Fibroblast of gingiva (primary cell): ENCODE data around the gene ABCB11.
"Not testable (repeated sequence)": the region's sequence is repeated elsewhere in the genome, so short reads cannot be mapped to it uniquely, and the experiment has no call there.

Experiments
- DNase-seq: peaks from one replicate; pipeline ENCODE4 v3.0.0-alpha.2; 2011; ENCODE audit warnings: low read depth

The ABCB11 gene

GRCh38 chr2:169042856-169043255, 11.7 kb upstream of the ABCB11 start:
- no peak for DNase-seq

- no peak for DNase-seq
Measured at GRCh38 chr2:169041594-169041993, 10.5 kb upstream of the ABCB11 start.

GRCh38 chr2:169039702-169040101, 8.6 kb upstream of the ABCB11 start:
- no peak for DNase-seq

GRCh38 chr2:169038338-169038757, 7.2 kb upstream of the ABCB11 start:
- no peak for DNase-seq

GRCh38 chr2:169036736-169037440, 5.8 kb upstream of the ABCB11 start:
- no peak for DNase-seq

- no peak for DNase-seq
Measured at GRCh38 chr2:169035887-169036286, 4.8 kb upstream of the ABCB11 start.

- DNase-seq, result no peak
Measured at GRCh38 chr2:169034984-169035544, 3.9 kb upstream of the ABCB11 start.

- DNase-seq, result no peak
Measured at GRCh38 chr2:169034256-169034655, 3.1 kb upstream of the ABCB11 start.

GRCh38 chr2:169029341-169029740, 1.8 kb downstream of the ABCB11 start:
- no peak for DNase-seq

GRCh38 chr2:169027234-169027633, 3.9 kb downstream of the ABCB11 start:
- no peak for DNase-seq

GRCh38 chr2:169026056-169026455, 5.1 kb downstream of the ABCB11 start:
- DNase-seq, result no peak

- DNase-seq, result no peak
Measured at GRCh38 chr2:169023161-169023560, 8.0 kb downstream of the ABCB11 start.

GRCh38 chr2:169018390-169018789, 12.7 kb downstream of the ABCB11 start:
- DNase-seq, result no peak

- DNase-seq, result no peak
Measured at GRCh38 chr2:169015943-169016342, 15.2 kb downstream of the ABCB11 start.

GRCh38 chr2:169014780-169015179, 16.3 kb downstream of the ABCB11 start:
- DNase-seq, result no peak

GRCh38 chr2:169013628-169014026, 17.5 kb downstream of the ABCB11 start:
- DNase-seq, result no peak

GRCh38 chr2:169012812-169013627, 18.1 kb downstream of the ABCB11 start:
- no peak for DNase-seq

GRCh38 chr2:169012191-169012792, 18.8 kb downstream of the ABCB11 start:
- DNase-seq, result not testable (repeated sequence)

- no peak for DNase-seq
Measured at GRCh38 chr2:169011698-169012097, 19.4 kb downstream of the ABCB11 start.

GRCh38 chr2:169010633-169011460, 20.3 kb downstream of the ABCB11 start:
- DNase-seq, result no peak

- no peak for DNase-seq
Measured at GRCh38 chr2:169009865-169010579, 21.1 kb downstream of the ABCB11 start.
